ENCODE data around the gene OLFML2A. TPM values are rescaled to one million over a fixed set of nuclear protein-coding genes. Genes with fewer than 3 reads are reported as not detected.

The OLFML2A gene
- total and polyA plus RNA-seq, 2 of the 13 experiments (the other 11 are each of a cell fraction or from before 2014, with no cell fraction given): 0.01 to 0.02 TPM

GRCh38 chr9:124771021-124771866, 5.7 kb upstream of the OLFML2A start, which contains the start of gene NR6A1 (continued):
- peak; percentile 40 to 81 for TF ChIP-seq REST (IDR thresholded peaks at IDR 0.05; ENCODE audit: borderline replicate concordance in 1 of 2, low read depth in 1 of 2, low read length in 2 of 2)
- TF ChIP-seq HINFP (CRISPR knock-in tag; IDR thresholded peaks at IDR 0.05; ENCODE audit: low read depth): peak; percentile 87
- TF ChIP-seq ZNF224 (CRISPR knock-in tag; IDR thresholded peaks at IDR 0.05): no peak
- TF ChIP-seq NFIB (CRISPR knock-in tag; IDR thresholded peaks at IDR 0.05; ENCODE audit: borderline replicate concordance): no peak
- TF ChIP-seq ATF7-NPFF (CRISPR knock-in tag; IDR thresholded peaks at IDR 0.05; ENCODE audit: low read depth): no peak
- TF ChIP-seq HOMEZ (CRISPR knock-in tag; IDR thresholded peaks at IDR 0.05; ENCODE audit: low read depth): no peak
- no peak for TF ChIP-seq ZNF879 (CRISPR knock-in tag; IDR thresholded peaks at IDR 0.05)
- TF ChIP-seq ELF3 (CRISPR knock-in tag; IDR thresholded peaks at IDR 0.05): peak; percentile 65
- no peak for TF ChIP-seq TEF (CRISPR knock-in tag; IDR thresholded peaks at IDR 0.05)
- TF ChIP-seq SKIL (CRISPR knock-in tag; IDR thresholded peaks at IDR 0.05; ENCODE audit: borderline replicate concordance): no peak
- TF ChIP-seq DMAP1 (CRISPR knock-in tag; IDR thresholded peaks at IDR 0.05): no peak; the same call in 1 of the 2 replicates
- no peak for TF ChIP-seq JUNB (CRISPR knock-in tag; IDR thresholded peaks at IDR 0.05; ENCODE audit: borderline replicate concordance)
- TF ChIP-seq MXI1 (IDR thresholded peaks at IDR 0.05; ENCODE audit: borderline replicate concordance, low read depth, low read length): peak; percentile 95; the same call in 2 of the 3 replicates
- TF ChIP-seq ATF4 (CRISPR knock-in tag; IDR thresholded peaks at IDR 0.05): peak in 1 of 2 experiments; percentile 27; a peak in 1 of 4 replicates
- no peak for TF ChIP-seq MIER3 (CRISPR knock-in tag; IDR thresholded peaks at IDR 0.05; ENCODE audit: borderline replicate concordance)
- TF ChIP-seq CBX2 (IDR thresholded peaks at IDR 0.05; ENCODE audit: low read depth, low read length): no peak
- no peak for TF ChIP-seq CBX2 (CRISPR knock-in tag; IDR thresholded peaks at IDR 0.05; ENCODE audit: low read depth)
- no peak for TF ChIP-seq ZNF619 (CRISPR knock-in tag; IDR thresholded peaks at IDR 0.05)

All from HepG2 (cell line).